Skeletal muscle tissue (tissue), 4 donors: Measurements from ENCODE around the gene POLD2. TPM values are rescaled to one million over a fixed set of nuclear protein-coding genes. Genes with fewer than 3 reads are reported as not detected.

Experiments used
- H3K27ac ChIP-seq: one replicate; pipeline ENCODE4 v1.7.0; 2013; ENCODE audit warnings: mild to moderate bottlenecking, low read depth, low read length, inconsistent platforms
- H3K27me3 ChIP-seq, 3 donors: one replicate each; pipeline ENCODE4 v1.7.0; 2013; ENCODE audit warnings: low read length in 3 of 3; ENCODE audit not compliant: control insufficient read depth in 3 of 3, insufficient read depth in 3 of 3
- H3K36me3 ChIP-seq, 3 donors: one replicate each; pipeline ENCODE4 v1.7.0; 2013; ENCODE audit warnings: low read length in 3 of 3; ENCODE audit not compliant: control insufficient read depth in 3 of 3, insufficient read depth in 3 of 3
- H3K4me1 ChIP-seq, 3 donors: one replicate each; pipeline ENCODE4 v1.7.0; 2013; ENCODE audit warnings: low read length in 3 of 3, mild to moderate bottlenecking in 3 of 3; ENCODE audit not compliant: control insufficient read depth in 3 of 3, insufficient read depth in 3 of 3
- H3K4me3 ChIP-seq, 3 donors: one replicate each; pipeline ENCODE4 v1.7.0; 2013; ENCODE audit warnings: low read length in 3 of 3
- H3K9ac ChIP-seq, 3 donors: one replicate each; pipeline ENCODE4 v1.7.0; 2013; ENCODE audit warnings: low read length in 3 of 3, mild to moderate bottlenecking in 3 of 3, moderate library complexity in 2 of 3, low read depth in 1 of 3
- H3K9me3 ChIP-seq, 3 donors: one replicate each; pipeline ENCODE4 v1.7.0; 2013; ENCODE audit warnings: low read length in 3 of 3; ENCODE audit not compliant: control insufficient read depth in 3 of 3
- total RNA-seq: library from RNA; depleted of rRNA; stranded (reverse); fragments of >200 nt; gene quantifications from one replicate; pipeline ENCODE4 v1.2.3, GENCODE V29; 2014
- donor health status: Osteomylitis.

POLD2 gene
- total RNA-seq, 1 donor from 2014 or later: 64.7 TPM

GRCh38 chr7:44124822-44125202 lies 1.5 kb upstream of the POLD2 start:
- H3K4me3 ChIP-seq: no peak overlapping the region
- H3K9ac ChIP-seq: no peak overlapping the region
- no peak overlapping the region for H3K27ac ChIP-seq
- no peaks in the 10 kb centered on the region for H3K9me3 ChIP-seq
- peaks cover 28 to 45% (median 39%) of the 10 kb centered on the region in 3 donors for H3K4me1 ChIP-seq
- peaks cover 7 to 9% (median 9%) of the 10 kb centered on the region in 3 donors for H3K36me3 ChIP-seq
- H3K27me3 ChIP-seq: no peaks in the 10 kb centered on the region

GRCh38 chr7:44122529-44122928 lies 819 bp downstream of the POLD2 start:
- Histone ChIP-seq H3K36me3 (peaks cover 17 to 19% (median 18%) of the 10 kb centered on the region in 3 donors), H3K9ac (peak overlapping the region; percentile 73 to 86 (median 74)), H3K27me3 (no peaks in the 10 kb centered on the region), H3K4me3 (peak overlapping the region; percentile 82 to 90 (median 82)), H3K27ac (peak overlapping the region; percentile 85), H3K4me1 (peaks cover 27 to 39% (median 33%) of the 10 kb centered on the region in 3 donors), H3K9me3 (no peaks in the 10 kb centered on the region)

GRCh38 chr7:44121761-44122420 lies 1.5 kb downstream of the POLD2 start:
- Histone ChIP-seq H3K9ac (peak overlapping the region; percentile 73 to 86 (median 74)), H3K27ac (peak overlapping the region; percentile 85), H3K4me3 (peak overlapping the region; percentile 19 to 90 (median 82))

GRCh38 chr7:44120395-44120794 lies 3.0 kb downstream of the POLD2 start:
- Histone ChIP-seq H3K9me3 (no peaks in the 10 kb centered on the region), H3K27ac (no peak overlapping the region), H3K36me3 (peaks cover 30 to 32% (median 30%) of the 10 kb centered on the region in 3 donors), H3K4me1 (peaks cover 28 to 45% (median 35%) of the 10 kb centered on the region in 3 donors), H3K9ac (no peak overlapping the region), H3K4me3 (no peak overlapping the region), H3K27me3 (no peaks in the 10 kb centered on the region)

More at GRCh38 chr7:44121761-44122420, 1.5 kb downstream of the POLD2 start:
- Histone ChIP-seq H3K9me3 (no peaks in the 10 kb centered on the region), H3K4me1 (peaks cover 27 to 39% (median 33%) of the 10 kb centered on the region in 3 donors), H3K27me3 (no peaks in the 10 kb centered on the region), H3K36me3 (peaks cover 23 to 25% (median 24%) of the 10 kb centered on the region in 3 donors)

GRCh38 chr7:44119829-44120380 lies 3.4 kb downstream of the POLD2 start:
- Histone ChIP-seq H3K4me3 (no peak overlapping the region), H3K9me3 (no peaks in the 10 kb centered on the region), H3K4me1 (peaks cover 33 to 50% (median 40%) of the 10 kb centered on the region in 3 donors), H3K36me3 (peaks cover 30 to 34% (median 33%) of the 10 kb centered on the region in 3 donors), H3K27me3 (no peaks in the 10 kb centered on the region), H3K27ac (no peak overlapping the region), H3K9ac (peak overlapping the region in 1 of 3 donors; percentile 1)

GRCh38 chr7:44117801-44118429 lies 5.4 kb downstream of the POLD2 start:
- Histone ChIP-seq H3K27ac (no peak overlapping the region), H3K4me3 (no peak overlapping the region), H3K36me3 (peaks cover 33 to 36% (median 33%) of the 10 kb centered on the region in 3 donors), H3K27me3 (no peaks in the 10 kb centered on the region), H3K9me3 (no peaks in the 10 kb centered on the region), H3K4me1 (peaks cover 36 to 57% (median 47%) of the 10 kb centered on the region in 3 donors), H3K9ac (no peak overlapping the region)

- Histone ChIP-seq H3K36me3 (peaks cover 33 to 36% (median 34%) of the 10 kb centered on the region in 3 donors), H3K9ac (no peak overlapping the region), H3K27me3 (no peaks in the 10 kb centered on the region), H3K4me3 (no peak overlapping the region), H3K27ac (no peak overlapping the region), H3K4me1 (peaks cover 28 to 53% (median 40%) of the 10 kb centered on the region in 3 donors), H3K9me3 (no peaks in the 10 kb centered on the region)
These were observed 6.3 kb downstream of the POLD2 start for GRCh38 chr7:44116789-44117666.

- peaks cover 33 to 38% (median 33%) of the 10 kb centered on the region in 3 donors for H3K36me3 ChIP-seq
- no peaks in the 10 kb centered on the region for H3K9me3 ChIP-seq
- no peak overlapping the region for H3K27ac ChIP-seq
- peaks cover 25 to 48% (median 32%) of the 10 kb centered on the region in 3 donors for H3K4me1 ChIP-seq
- H3K27me3 ChIP-seq: peaks cover 0 to 3% (median 3%) of the 10 kb centered on the region in 3 donors
- no peak overlapping the region for H3K9ac ChIP-seq
- H3K4me3 ChIP-seq: no peak overlapping the region
These were observed 7.1 kb downstream of the POLD2 start for GRCh38 chr7:44116087-44116788.
